ENCODE measurements around the gene LAMA2.
"Not testable (repeated sequence)": the region's sequence is repeated elsewhere in the genome, so short reads cannot be mapped to it uniquely, and the experiment has no call there.

LAMA2 gene

GRCh38 chr6:129014302-129014701 lies 131.4 kb downstream of the LAMA2 start:
- no peak for DNase-seq

- no peak for DNase-seq
These were observed 132.8 kb downstream of the LAMA2 start for GRCh38 chr6:129015721-129016120.

GRCh38 chr6:129016844-129017243 lies 133.9 kb downstream of the LAMA2 start:
- no peak for DNase-seq

- DNase-seq: no peak
These were observed 139.1 kb downstream of the LAMA2 start for GRCh38 chr6:129022011-129022553.

GRCh38 chr6:129026601-129027000 lies 143.7 kb downstream of the LAMA2 start:
- no peak for DNase-seq

- no peak for DNase-seq
These were observed 146.8 kb downstream of the LAMA2 start for GRCh38 chr6:129029778-129030177.

GRCh38 chr6:129030215-129030614 lies 147.3 kb downstream of the LAMA2 start:
- no peak for DNase-seq

- DNase-seq: no peak
These were observed 148.2 kb downstream of the LAMA2 start for GRCh38 chr6:129031051-129031599.

- DNase-seq: no peak
These were observed 149.7 kb downstream of the LAMA2 start for GRCh38 chr6:129032602-129033001.

- DNase-seq: no peak
These were observed 150.2 kb downstream of the LAMA2 start for GRCh38 chr6:129033180-129033579.

GRCh38 chr6:129033581-129033980 lies 150.6 kb downstream of the LAMA2 start:
- no peak for DNase-seq

GRCh38 chr6:129041563-129041962 lies 158.6 kb downstream of the LAMA2 start:
- no peak for DNase-seq

- DNase-seq: no peak
These were observed 163.6 kb downstream of the LAMA2 start for GRCh38 chr6:129046526-129046925.

- no peak for DNase-seq
These were observed 164.9 kb downstream of the LAMA2 start for GRCh38 chr6:129047834-129048233.

- DNase-seq: no peak
These were observed 167.1 kb downstream of the LAMA2 start for GRCh38 chr6:129050086-129050485.

- DNase-seq: not testable (repeated sequence)
These were observed 170.2 kb downstream of the LAMA2 start for GRCh38 chr6:129053143-129053542.

GRCh38 chr6:129055796-129056195 lies 172.9 kb downstream of the LAMA2 start:
- no peak for DNase-seq

GRCh38 chr6:129059650-129060049 lies 176.7 kb downstream of the LAMA2 start:
- no peak for DNase-seq

- no peak for DNase-seq
These were observed 186.1 kb downstream of the LAMA2 start for GRCh38 chr6:129069006-129069405.

GRCh38 chr6:129073051-129073450 lies 190.1 kb downstream of the LAMA2 start:
- DNase-seq: no peak

- no peak for DNase-seq
These were observed 190.9 kb downstream of the LAMA2 start for GRCh38 chr6:129073691-129074395.

GRCh38 chr6:129084406-129084805 lies 201.5 kb downstream of the LAMA2 start:
- DNase-seq: no peak

- DNase-seq: not testable (repeated sequence)
These were observed 205.5 kb downstream of the LAMA2 start for GRCh38 chr6:129088481-129088880.

GRCh38 chr6:129089357-129089756 lies 206.4 kb downstream of the LAMA2 start:
- DNase-seq: no peak

GRCh38 chr6:129094147-129094546 lies 211.2 kb downstream of the LAMA2 start:
- DNase-seq: no peak

Measured in right hindlimb (tissue), 1 donor.